Measurements from ENCODE around the gene OBSCN.

Gene OBSCN

GRCh38 chr1:228400692-228401454, 193.0 kb downstream of the OBSCN start:
- Histone ChIP-seq H3K36me3 (ENCODE audit: insufficient read depth, low read length) (peaks cover 42% of the 10 kb centered on the region; the same call in 1 of the 2 replicates), H3K4me1 (ENCODE audit: insufficient read depth, low read length, poor library complexity, severe bottlenecking) (peaks cover 36% of the 10 kb centered on the region), H3K4me2 (ENCODE audit: low read depth, low read length, poor library complexity, severe bottlenecking) (peak overlapping the region; percentile 97), H3K79me2 (ENCODE audit: insufficient read depth, low read length) (peaks cover 62% of the 10 kb centered on the region), H3K9me2 (replicated peaks; ENCODE audit: low read depth, low read length) (no peaks in the 10 kb centered on the region), H3K9me3 (ENCODE audit: insufficient read depth, low read depth, low read length) (no peaks in the 10 kb centered on the region), H3F3A (ENCODE audit: low read depth) (no peaks in the 10 kb centered on the region), H4K20me1 (ENCODE audit: insufficient read depth, low read length, poor library complexity, severe bottlenecking) (peaks cover 83% of the 10 kb centered on the region), H2AFZ (ENCODE audit: low read length) (no peak overlapping the region), H3K9ac (ENCODE audit: low read depth, low read length, poor library complexity, severe bottlenecking) (no peak overlapping the region), H3K4me3 (ENCODE audit: low read length, poor library complexity, severe bottlenecking) (no peak overlapping the region), H3K27me3 (ENCODE audit: insufficient read depth, low read length, poor library complexity, severe bottlenecking) (no peaks in the 10 kb centered on the region)
- TF ChIP-seq EZH2phosphoT487 (IDR thresholded peaks at IDR 0.05; ENCODE audit: borderline replicate concordance), result no peak
- TF ChIP-seq, protein P1, sequence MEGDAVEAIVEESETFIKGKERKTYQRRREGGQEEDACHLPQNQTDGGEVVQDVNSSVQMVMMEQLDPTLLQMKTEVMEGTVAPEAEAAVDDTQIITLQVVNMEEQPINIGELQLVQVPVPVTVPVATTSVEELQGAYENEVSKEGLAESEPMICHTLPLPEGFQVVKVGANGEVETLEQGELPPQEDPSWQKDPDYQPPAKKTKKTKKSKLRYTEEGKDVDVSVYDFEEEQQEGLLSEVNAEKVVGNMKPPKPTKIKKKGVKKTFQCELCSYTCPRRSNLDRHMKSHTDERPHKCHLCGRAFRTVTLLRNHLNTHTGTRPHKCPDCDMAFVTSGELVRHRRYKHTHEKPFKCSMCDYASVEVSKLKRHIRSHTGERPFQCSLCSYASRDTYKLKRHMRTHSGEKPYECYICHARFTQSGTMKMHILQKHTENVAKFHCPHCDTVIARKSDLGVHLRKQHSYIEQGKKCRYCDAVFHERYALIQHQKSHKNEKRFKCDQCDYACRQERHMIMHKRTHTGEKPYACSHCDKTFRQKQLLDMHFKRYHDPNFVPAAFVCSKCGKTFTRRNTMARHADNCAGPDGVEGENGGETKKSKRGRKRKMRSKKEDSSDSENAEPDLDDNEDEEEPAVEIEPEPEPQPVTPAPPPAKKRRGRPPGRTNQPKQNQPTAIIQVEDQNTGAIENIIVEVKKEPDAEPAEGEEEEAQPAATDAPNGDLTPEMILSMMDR (conservative IDR thresholded peaks at IDR 0.05; ENCODE audit: low read length), result no peak

- Histone ChIP-seq H3K4me2 (ENCODE audit: low read depth, low read length, poor library complexity, severe bottlenecking) (peak overlapping the region; percentile 97), H3K4me1 (ENCODE audit: insufficient read depth, low read length, poor library complexity, severe bottlenecking) (peaks cover 36% of the 10 kb centered on the region), H3K27me3 (ENCODE audit: insufficient read depth, low read length, poor library complexity, severe bottlenecking) (no peaks in the 10 kb centered on the region), H3K9me2 (replicated peaks; ENCODE audit: low read depth, low read length) (no peaks in the 10 kb centered on the region), H4K20me1 (ENCODE audit: insufficient read depth, low read length, poor library complexity, severe bottlenecking) (peaks cover 84% of the 10 kb centered on the region), H3F3A (ENCODE audit: low read depth) (no peaks in the 10 kb centered on the region), H3K4me3 (ENCODE audit: low read length, poor library complexity, severe bottlenecking) (peak overlapping the region; percentile 91), H3K9ac (ENCODE audit: low read depth, low read length, poor library complexity, severe bottlenecking) (no peak overlapping the region), H3K9me3 (ENCODE audit: insufficient read depth, low read depth, low read length) (no peaks in the 10 kb centered on the region), H3K36me3 (ENCODE audit: insufficient read depth, low read length) (peaks cover 31% of the 10 kb centered on the region; the same call in 1 of the 2 replicates), H2AFZ (ENCODE audit: low read length) (no peak overlapping the region), H3K79me2 (ENCODE audit: insufficient read depth, low read length) (peaks cover 70% of the 10 kb centered on the region)
- no peak for TF ChIP-seq EZH2phosphoT487 (IDR thresholded peaks at IDR 0.05; ENCODE audit: borderline replicate concordance)
- TF ChIP-seq, protein P1 (conservative IDR thresholded peaks at IDR 0.05; ENCODE audit: low read length), result no peak
These were observed 194.2 kb downstream of the OBSCN start for GRCh38 chr1:228401782-228402640.

GRCh38 chr1:228402641-228403025, 194.8 kb downstream of the OBSCN start:
- H3K79me2 ChIP-seq (ENCODE audit: insufficient read depth, low read length), result peaks cover 76% of the 10 kb centered on the region
- H3K4me3 ChIP-seq (ENCODE audit: low read length, poor library complexity, severe bottlenecking), result peak overlapping the region; percentile 91
- peaks cover 42% of the 10 kb centered on the region for H3K4me1 ChIP-seq (ENCODE audit: insufficient read depth, low read length, poor library complexity, severe bottlenecking)
- H3K9me2 ChIP-seq (replicated peaks; ENCODE audit: low read depth, low read length), result no peaks in the 10 kb centered on the region
- TF ChIP-seq, protein P1 (conservative IDR thresholded peaks at IDR 0.05; ENCODE audit: low read length), result no peak
- no peak for TF ChIP-seq EZH2phosphoT487 (IDR thresholded peaks at IDR 0.05; ENCODE audit: borderline replicate concordance)
- H4K20me1 ChIP-seq (ENCODE audit: insufficient read depth, low read length, poor library complexity, severe bottlenecking), result peaks cover 81% of the 10 kb centered on the region
- H2AFZ ChIP-seq (ENCODE audit: low read length), result no peak overlapping the region
- H3F3A ChIP-seq (ENCODE audit: low read depth), result no peaks in the 10 kb centered on the region
- H3K4me2 ChIP-seq (ENCODE audit: low read depth, low read length, poor library complexity, severe bottlenecking), result peak overlapping the region; percentile 97
- peak overlapping the region; percentile 90 for H3K9ac ChIP-seq (ENCODE audit: low read depth, low read length, poor library complexity, severe bottlenecking)
- no peaks in the 10 kb centered on the region for H3K27me3 ChIP-seq (ENCODE audit: insufficient read depth, low read length, poor library complexity, severe bottlenecking)
- no peaks in the 10 kb centered on the region for H3K9me3 ChIP-seq (ENCODE audit: insufficient read depth, low read depth, low read length)
- H3K36me3 ChIP-seq (ENCODE audit: insufficient read depth, low read length), result peaks cover 24% of the 10 kb centered on the region; the same call in 1 of the 2 replicates
